ENCODE measurements around the gene CLIP2. TPM values are rescaled to one million over a fixed set of nuclear protein-coding genes. Genes with fewer than 3 reads are reported as not detected.
A peak's percentile ranks its signal among the peaks of the same experiment; 100 is the strongest.

Gene CLIP2
- total RNA-seq, 1 donor = 70.9 TPM

DNA sequence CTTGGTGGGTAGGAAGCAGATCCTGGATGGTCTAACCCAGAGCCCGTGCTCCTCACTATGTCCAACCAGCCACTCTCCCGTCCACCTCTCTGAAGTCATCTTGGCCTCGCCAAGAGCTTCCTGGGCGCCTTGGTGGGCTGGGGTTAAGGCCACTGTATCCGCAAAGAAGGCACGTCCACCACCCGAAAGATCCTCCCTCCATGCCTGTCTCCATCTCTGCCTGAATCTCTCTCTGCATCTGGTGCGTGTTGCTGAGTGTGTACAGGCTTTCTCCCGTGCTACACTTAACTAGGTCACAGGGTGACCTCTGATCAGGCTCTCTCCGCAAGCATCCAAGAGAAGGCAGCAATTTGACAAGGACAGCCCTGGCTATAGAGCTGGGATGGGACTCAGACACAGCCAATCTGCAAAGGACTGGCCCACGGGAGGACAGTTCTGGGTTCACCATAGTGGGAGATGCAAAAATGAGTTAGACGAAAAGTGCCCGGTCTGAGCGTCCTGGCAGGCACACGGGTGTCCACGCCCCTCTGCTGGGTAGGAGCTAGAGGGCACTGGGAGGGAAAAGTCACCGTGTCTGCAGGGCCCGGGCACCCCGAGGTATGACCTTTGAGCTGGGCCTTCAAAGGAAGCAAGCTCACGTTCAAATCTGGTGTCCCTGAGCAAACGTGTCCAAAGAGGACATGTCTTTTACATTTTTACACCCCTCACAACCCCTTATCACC lies 25.6 kb upstream of the CLIP2 start:
- TF ChIP-seq CTCF (IDR thresholded peaks at IDR 0.05; ENCODE audit: extremely low read depth, low read depth, low read length) = no peak
- Histone ChIP-seq H2AFZ (ENCODE audit: low read length) (no peak overlapping the region), H3K4me3 (ENCODE audit: insufficient read depth, low read length) (no peak overlapping the region), H4K20me1 (ENCODE audit: insufficient read depth, low read length) (no peaks in the 10 kb centered on the region), H3K27me3 (ENCODE audit: insufficient read depth, low read length) (no peaks in the 10 kb centered on the region), H3K79me2 (ENCODE audit: insufficient read depth, low read length) (no peaks in the 10 kb centered on the region), H3K36me3 (ENCODE audit: insufficient read depth, low read length) (no peaks in the 10 kb centered on the region), H3K9me3 (ENCODE audit: low read depth, low read length) (no peaks in the 10 kb centered on the region), H3K27ac (ENCODE audit: low read depth, low read length) (no peak overlapping the region), H3K4me1 (ENCODE audit: insufficient read depth, low read length) (peaks cover 5% of the 10 kb centered on the region), H3K4me2 (ENCODE audit: insufficient read depth, low read length) (no peak overlapping the region)
- peak; percentile 62 for DNase-seq (ENCODE audit: insufficient read length, low spot score, missing footprints)

- Histone ChIP-seq H3K27ac (ENCODE audit: low read depth, low read length) (no peak overlapping the region), H3K36me3 (ENCODE audit: insufficient read depth, low read length) (no peaks in the 10 kb centered on the region), H4K20me1 (ENCODE audit: insufficient read depth, low read length) (no peaks in the 10 kb centered on the region), H3K79me2 (ENCODE audit: insufficient read depth, low read length) (no peaks in the 10 kb centered on the region), H3K9me3 (ENCODE audit: low read depth, low read length) (no peaks in the 10 kb centered on the region), H3K4me3 (ENCODE audit: insufficient read depth, low read length) (no peak overlapping the region), H3K4me1 (ENCODE audit: insufficient read depth, low read length) (peaks cover 8% of the 10 kb centered on the region), H3K27me3 (ENCODE audit: insufficient read depth, low read length) (no peaks in the 10 kb centered on the region), H3K4me2 (ENCODE audit: insufficient read depth, low read length) (no peak overlapping the region), H2AFZ (ENCODE audit: low read length) (no peak overlapping the region)
- DNase-seq (ENCODE audit: insufficient read length, low spot score, missing footprints) = no peak
- no peak for TF ChIP-seq CTCF (IDR thresholded peaks at IDR 0.05; ENCODE audit: extremely low read depth, low read depth, low read length)
Measured at GRCh38 chr7:74266191-74266963, 22.8 kb upstream of the CLIP2 start.

DNA sequence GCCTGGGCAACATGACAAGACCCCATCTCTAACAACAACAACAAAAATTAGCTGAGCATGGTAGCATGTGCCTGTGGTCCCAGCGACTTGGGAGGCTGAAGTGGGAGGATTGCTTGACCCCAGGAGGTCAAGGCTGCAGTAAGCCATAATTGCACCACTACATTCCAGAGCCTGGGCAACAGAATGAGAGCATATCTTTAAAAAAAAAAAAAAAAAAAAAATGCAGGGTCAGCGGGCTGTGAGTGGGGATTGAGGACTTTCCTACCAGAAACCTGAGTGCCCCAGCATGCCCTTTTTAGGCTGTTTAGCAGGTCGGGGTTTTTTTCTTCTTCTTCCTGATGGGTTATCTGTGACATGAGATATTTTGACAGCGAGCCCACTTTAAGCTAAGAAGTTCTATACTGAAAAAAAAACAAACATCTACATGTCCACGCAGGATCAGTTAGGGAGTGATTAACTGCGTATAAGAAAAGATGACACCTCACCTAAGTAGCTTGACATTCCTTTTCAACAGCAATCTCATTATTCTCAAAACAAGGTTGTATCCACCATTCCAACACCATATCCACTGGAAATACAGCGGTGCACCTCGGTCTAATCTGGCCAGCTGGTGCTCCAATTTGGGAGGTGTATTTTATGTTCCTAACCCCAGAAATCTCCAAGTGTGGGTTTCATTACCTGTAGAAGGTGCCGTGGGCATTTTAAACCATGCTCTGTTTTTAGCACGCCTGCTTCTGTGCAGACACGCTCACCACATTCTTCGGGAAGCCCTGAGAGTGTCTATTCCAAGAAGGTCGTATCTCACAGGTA lies 21.2 kb upstream of the CLIP2 start:
- no peak for TF ChIP-seq CTCF (IDR thresholded peaks at IDR 0.05; ENCODE audit: extremely low read depth, low read depth, low read length)

More for the DNA sequence above, 21.2 kb upstream of the CLIP2 start:
- H3K4me3 ChIP-seq (ENCODE audit: insufficient read depth, low read length) = no peak overlapping the region
- no peaks in the 10 kb centered on the region for H3K36me3 ChIP-seq (ENCODE audit: insufficient read depth, low read length)
- H3K27me3 ChIP-seq (ENCODE audit: insufficient read depth, low read length) = no peaks in the 10 kb centered on the region
- no peaks in the 10 kb centered on the region for H4K20me1 ChIP-seq (ENCODE audit: insufficient read depth, low read length)
- H3K4me1 ChIP-seq (ENCODE audit: insufficient read depth, low read length) = peaks cover 19% of the 10 kb centered on the region
- no peak overlapping the region for H3K27ac ChIP-seq (ENCODE audit: low read depth, low read length)
- DNase-seq (ENCODE audit: insufficient read length, low spot score, missing footprints) = peak; percentile 50
- H3K4me2 ChIP-seq (ENCODE audit: insufficient read depth, low read length) = no peak overlapping the region
- no peaks in the 10 kb centered on the region for H3K9me3 ChIP-seq (ENCODE audit: low read depth, low read length)
- H2AFZ ChIP-seq (ENCODE audit: low read length) = no peak overlapping the region
- no peaks in the 10 kb centered on the region for H3K79me2 ChIP-seq (ENCODE audit: insufficient read depth, low read length)
